Measurements from ENCODE around the gene FARP2.

The FARP2 gene

DNA sequence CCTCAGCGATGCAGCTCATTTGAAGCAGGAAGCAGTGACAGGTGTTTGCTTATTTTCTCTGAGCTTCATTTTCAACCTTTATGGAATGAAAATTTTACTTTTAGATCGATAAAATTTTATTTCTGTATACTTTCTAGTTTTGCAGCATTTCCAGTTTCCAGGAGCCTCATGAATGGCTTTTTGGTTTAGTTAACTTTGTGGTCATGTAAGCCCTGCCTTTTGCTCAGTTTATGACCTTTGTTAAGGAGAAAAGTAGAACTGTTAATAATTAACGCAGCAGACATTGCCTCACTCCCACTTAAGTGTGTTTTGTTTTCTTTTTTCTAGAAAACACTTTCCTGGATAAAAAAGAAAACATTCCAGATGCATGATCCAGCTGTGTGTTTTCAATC, 4.4 kb upstream of the FARP2 start:
- in situ Hi-C loops (cut with MboI; ENCODE audit: low pct_unique_long_range_greater_than_20kb, low sequenced_read_pairs, unreplicated experiment) = no loop called here
- TF ChIP-seq, protein P1, sequence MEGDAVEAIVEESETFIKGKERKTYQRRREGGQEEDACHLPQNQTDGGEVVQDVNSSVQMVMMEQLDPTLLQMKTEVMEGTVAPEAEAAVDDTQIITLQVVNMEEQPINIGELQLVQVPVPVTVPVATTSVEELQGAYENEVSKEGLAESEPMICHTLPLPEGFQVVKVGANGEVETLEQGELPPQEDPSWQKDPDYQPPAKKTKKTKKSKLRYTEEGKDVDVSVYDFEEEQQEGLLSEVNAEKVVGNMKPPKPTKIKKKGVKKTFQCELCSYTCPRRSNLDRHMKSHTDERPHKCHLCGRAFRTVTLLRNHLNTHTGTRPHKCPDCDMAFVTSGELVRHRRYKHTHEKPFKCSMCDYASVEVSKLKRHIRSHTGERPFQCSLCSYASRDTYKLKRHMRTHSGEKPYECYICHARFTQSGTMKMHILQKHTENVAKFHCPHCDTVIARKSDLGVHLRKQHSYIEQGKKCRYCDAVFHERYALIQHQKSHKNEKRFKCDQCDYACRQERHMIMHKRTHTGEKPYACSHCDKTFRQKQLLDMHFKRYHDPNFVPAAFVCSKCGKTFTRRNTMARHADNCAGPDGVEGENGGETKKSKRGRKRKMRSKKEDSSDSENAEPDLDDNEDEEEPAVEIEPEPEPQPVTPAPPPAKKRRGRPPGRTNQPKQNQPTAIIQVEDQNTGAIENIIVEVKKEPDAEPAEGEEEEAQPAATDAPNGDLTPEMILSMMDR (IDR thresholded peaks at IDR 0.05; ENCODE audit: extremely low read depth, insufficient read depth, missing control alignments) = no peak
- no peak for DNase-seq (ENCODE audit: low spot score)

DNA sequence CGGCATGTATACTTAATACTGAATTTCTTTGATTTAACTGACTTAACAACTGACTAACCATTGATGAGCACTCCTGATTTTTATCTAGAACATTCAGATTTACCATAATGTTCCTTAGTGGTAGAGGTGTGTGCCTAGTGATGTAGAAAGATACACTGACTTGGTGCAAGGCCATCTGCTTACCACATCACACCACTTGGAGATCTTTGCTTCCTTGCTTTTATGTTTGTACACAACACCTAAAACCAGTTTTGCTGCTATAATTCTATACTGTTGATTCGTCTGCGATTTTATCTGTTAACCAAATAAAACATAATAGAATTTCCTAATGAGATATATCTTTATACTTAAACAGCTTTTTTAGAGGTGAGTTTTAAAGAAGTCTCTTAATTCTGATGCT, 3.9 kb upstream of the FARP2 start:
- in situ Hi-C loops (cut with MboI; ENCODE audit: low pct_unique_long_range_greater_than_20kb, low sequenced_read_pairs, unreplicated experiment) = no loop called here
- TF ChIP-seq, protein P1 (IDR thresholded peaks at IDR 0.05; ENCODE audit: extremely low read depth, insufficient read depth, missing control alignments) = no peak
- DNase-seq (ENCODE audit: low spot score) = no peak

DNA sequence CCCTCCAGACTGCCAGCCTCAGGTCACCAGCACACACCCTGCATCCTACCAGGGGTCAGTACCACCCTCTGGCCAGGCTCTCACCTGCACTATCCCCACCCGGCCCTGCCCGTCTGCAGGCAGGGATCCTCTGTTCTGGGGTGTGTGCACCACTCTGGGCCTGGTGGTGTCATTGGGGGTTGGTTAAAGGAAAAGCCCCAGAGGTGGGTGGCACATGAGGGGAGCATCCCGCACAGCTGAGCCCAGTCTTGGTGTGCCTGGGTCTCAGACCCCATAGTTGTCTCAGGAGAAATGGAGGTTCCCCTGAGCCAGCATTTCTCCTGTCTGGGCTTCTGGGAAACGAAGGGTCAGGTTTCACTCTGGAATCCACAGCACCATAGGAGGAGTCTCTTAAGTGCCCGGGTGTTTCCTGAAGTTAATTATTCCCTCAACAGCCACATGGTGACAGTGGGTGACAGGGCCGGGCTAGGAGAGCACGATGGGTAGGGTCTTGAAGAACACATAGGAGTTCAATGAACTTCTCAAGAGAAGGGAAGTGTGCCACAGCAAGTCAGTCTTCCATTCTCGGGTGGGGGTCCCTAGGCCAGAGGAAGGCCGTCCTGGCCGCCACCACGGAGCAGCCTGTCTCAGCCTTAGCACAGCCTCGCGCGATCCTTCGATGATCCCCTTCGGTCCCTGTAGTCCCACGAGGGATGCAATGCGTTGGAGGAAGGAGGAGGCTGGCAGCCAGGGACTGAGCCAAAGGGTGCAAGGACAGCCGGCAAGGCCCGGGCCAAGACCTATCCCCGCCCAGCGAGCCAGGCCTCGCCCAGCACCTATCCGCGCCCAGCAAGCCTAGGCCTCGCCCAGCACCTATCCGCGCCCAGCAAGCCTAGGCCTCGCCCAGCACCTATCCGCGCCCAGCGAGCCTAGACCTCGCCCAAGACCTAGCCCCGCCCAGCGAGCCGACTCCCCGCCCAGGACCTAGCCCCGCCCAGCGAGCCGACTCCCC, 1.1 kb upstream of the FARP2 start:
- no peak for DNase-seq (ENCODE audit: low spot score)
- in situ Hi-C loops (cut with MboI; ENCODE audit: low pct_unique_long_range_greater_than_20kb, low sequenced_read_pairs, unreplicated experiment) = no loop called here
- TF ChIP-seq, protein P1 (IDR thresholded peaks at IDR 0.05; ENCODE audit: extremely low read depth, insufficient read depth, missing control alignments) = no peak

DNA sequence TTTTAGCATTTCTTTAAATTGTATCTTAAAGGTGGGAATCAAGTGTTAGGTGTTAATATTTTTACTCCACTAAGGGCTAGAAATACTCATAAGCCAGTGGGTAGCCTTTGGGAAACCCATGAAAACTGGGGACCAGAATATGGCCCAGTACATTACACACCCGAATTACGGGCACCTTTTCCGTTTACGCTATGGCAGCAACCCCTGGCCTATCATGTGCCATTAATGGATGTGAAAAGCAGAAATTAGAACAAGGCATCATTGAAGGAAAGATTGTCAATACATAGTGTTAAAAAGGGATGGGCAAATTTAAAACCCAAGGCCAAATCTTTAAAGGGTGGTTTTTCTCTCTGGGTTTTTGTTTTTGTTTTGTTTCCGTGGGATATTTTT, 781 bp downstream of the FARP2 start:
- DNase-seq (ENCODE audit: low spot score) = no peak
- TF ChIP-seq, protein P1 (IDR thresholded peaks at IDR 0.05; ENCODE audit: extremely low read depth, insufficient read depth, missing control alignments) = no peak
- in situ Hi-C loops (cut with MboI; ENCODE audit: low pct_unique_long_range_greater_than_20kb, low sequenced_read_pairs, unreplicated experiment) = no loop called here

DNA sequence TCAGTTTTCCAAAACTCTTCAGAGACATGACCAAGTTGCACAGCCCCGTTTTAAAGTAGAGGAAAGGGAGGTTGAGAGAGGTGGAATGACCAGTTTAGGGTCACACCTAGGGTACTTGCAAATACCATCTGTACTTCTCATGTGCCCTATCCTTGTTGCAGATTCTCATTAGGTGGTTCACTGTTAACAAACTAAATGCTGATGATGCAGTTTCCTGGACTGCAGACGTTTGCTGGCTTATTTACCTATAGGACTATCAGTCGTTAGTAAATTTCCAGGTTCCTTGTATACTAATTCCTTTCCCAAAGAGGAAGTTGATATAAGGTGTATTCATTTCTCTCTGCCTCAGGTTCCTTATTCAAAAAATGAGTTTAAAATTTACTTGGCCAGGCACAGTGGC, 1.4 kb downstream of the FARP2 start:
- in situ Hi-C loops (cut with MboI; ENCODE audit: low pct_unique_long_range_greater_than_20kb, low sequenced_read_pairs, unreplicated experiment) = no loop called here
- TF ChIP-seq, protein P1 (IDR thresholded peaks at IDR 0.05; ENCODE audit: extremely low read depth, insufficient read depth, missing control alignments) = no peak
- DNase-seq (ENCODE audit: low spot score) = no peak

DNA sequence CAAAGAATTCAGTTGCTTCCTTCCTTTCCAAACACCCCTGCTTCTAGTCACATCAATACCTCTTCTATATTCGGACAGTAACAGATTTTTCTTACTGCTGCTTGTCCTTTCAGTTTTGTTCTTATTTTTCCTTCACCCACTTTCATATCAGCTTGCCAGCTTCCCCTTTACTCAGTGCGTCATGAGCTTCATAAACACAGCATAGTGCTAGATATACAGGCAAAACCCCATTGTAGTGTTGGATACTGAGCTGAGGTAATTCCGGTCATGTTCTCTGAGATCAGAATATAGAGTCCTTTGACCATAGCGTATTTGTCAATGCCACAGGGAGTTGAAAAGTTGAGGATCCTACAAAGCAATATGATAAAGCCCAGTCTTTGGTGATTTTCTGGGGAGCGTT, 2.4 kb downstream of the FARP2 start:
- TF ChIP-seq, protein P1 (IDR thresholded peaks at IDR 0.05; ENCODE audit: extremely low read depth, insufficient read depth, missing control alignments) = no peak
- in situ Hi-C loops (cut with MboI; ENCODE audit: low pct_unique_long_range_greater_than_20kb, low sequenced_read_pairs, unreplicated experiment) = no loop called here
- peak; percentile 63 for DNase-seq (ENCODE audit: low spot score)
